HG02759 (cell line): ENCODE data around the gene TMEM43.

Experiments used
- ATAC-seq: cut with Tn5 transposase; IDR thresholded peaks from one replicate; pipeline ENCODE4 v1.9.1; 2021; ENCODE audit warnings: mild to moderate bottlenecking, moderate library complexity; ENCODE audit not compliant: unreplicated experiment

Gene TMEM43

DNA sequence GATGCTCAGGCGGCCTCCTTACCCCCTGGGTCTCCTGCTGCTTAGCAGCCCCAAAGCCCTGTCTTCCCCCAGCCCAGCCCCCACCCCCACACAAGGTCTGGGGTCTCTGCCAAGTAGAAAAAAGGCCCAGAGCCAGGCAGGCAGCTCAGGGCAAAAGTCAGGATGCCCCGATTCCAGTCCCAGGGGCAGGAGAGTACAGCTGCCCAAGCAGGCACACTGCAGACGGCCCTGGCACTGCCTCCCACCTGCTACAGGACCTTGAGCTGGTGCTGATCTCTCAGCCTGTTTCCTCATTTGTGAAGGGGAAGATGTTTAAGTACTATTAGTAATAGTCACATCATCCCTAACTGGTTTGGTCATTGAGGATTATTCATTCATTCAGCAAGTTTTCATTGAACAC, 12.6 kb downstream of the TMEM43 start:
- ATAC-seq = no peak

- no peak for ATAC-seq
Measured at GRCh38 chr3:14138109-14138877, 13.4 kb downstream of the TMEM43 start.

GRCh38 chr3:14138878-14139655, 14.2 kb downstream of the TMEM43 start:
- ATAC-seq = no peak

DNA sequence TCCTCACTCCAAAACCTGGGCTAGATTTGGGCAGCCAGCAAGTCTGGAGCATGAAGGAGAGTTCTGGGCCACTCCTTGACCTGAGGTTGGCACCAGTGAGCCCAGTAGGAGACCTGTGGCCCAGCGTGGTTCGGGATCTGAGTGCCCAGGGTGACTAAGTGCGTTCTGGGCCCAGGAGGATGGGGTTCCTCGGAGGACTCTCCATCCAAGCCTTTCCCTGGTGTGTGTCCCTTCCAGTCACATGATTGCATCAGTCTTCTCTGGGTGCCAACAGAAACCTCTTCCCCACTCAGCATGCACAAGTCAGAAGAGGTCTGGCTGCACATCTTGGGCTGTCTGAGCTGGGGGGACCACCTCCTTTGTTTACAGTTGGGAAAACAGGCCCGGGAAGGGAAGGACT, 14.9 kb downstream of the TMEM43 start:
- no peak for ATAC-seq

DNA sequence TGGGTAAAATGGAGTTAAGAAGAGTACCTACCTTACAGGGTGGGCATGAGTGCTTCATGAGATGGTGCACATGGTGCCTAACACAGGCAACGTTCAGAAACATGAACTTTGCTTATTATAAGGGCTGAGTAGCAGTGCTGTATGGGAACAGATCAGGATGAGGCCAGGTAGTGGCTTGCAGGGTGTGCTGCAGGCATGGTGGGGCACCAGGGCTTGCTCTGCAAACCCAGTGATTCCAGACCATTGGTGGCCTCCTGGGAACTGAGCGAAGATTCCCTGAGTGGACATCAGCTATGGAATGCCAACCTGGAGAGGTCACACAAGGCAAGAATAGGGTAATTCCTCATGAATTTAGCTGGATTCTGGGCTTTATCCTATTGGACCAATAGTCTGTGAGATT, 15.8 kb downstream of the TMEM43 start:
- no peak for ATAC-seq

DNA sequence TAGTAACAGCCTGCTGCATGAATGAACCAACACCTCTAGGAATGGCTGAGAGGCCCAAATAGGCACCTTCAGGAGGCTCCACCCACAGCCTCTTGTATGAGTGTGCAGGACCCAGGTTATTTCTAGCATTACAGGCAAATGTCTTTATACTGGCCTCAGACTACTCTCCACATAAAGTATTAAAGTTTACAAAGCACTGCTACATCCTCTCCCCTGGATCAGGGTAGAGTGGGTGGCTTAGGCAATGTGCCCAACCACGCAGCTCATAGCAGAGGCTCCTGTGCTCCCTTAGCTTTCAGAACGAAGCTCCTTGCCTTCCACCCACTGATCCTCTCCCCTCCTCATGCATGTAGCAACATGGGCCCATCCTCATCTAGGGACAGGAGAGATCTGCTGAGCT, 16.3 kb downstream of the TMEM43 start:
- ATAC-seq = no peak

- no peak for ATAC-seq
Measured at GRCh38 chr3:14141602-14142341, 16.9 kb downstream of the TMEM43 start.

DNA sequence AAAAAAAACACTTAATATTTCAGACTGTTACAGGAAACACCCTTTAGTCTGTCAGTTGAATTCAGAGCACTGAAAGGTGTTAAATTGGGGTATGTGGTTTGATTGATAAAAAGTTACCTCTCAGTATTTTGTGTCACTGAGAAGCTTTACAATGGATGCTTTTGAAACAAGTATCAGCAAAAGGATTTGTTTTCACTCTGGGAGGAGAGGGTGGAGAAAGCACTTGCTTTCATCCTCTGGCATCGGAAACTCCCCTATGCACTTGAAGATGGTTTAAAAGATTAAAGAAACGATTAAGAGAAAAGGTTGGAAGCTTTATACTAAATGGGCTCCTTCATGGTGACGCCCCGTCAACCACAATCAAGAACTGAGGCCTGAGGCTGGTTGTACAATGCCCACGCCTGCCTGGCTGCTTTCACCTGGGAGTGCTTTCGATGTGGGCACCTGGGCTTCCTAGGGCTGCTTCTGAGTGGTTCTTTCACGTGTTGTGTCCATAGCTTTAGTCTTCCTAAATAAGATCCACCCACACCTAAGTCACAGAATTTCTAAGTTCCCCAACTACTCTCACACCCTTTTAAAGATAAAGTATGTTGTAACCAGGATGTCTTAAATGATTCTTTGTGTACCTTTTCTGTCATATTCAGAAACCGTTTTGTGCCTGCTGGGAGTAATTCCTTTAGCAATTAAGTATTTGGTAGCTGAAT, 17.9 kb downstream of the TMEM43 start:
- no peak for ATAC-seq

- no peak for ATAC-seq
Measured at GRCh38 chr3:14143271-14144225, 18.7 kb downstream of the TMEM43 start.

DNA sequence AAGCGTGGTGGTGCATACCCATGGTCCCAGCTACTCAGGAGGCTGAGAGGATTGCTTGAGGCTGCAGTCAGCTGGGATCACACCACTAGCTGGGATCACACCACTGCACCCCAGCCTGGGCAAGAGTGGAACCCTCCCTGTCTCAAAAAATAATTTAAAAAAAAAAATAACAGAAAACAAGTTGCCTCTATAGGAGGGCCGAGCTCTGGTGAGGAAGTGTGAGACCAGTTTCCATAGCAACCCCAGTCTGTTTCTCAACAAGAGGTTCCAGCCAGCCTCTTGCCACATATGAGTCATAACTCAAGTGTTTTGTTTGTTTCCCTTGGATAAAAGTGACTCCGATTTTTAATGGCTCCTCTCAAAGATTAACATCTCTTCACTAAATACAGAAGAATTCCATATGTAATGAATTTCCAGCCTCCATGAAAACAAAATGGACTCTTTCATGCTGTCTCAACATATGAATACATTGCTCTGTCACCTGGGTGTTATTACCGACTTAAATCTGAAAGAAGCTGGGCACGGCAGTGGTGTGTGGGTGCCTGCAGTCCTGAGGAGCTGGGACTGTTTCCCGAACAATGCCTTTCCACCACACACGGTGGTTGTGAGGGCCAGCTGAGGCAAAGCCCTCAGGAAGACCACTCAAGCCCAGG, 19.7 kb downstream of the TMEM43 start:
- peak; percentile 92 for ATAC-seq

GRCh38 chr3:14145236-14145635, 20.4 kb downstream of the TMEM43 start:
- ATAC-seq = no peak

GRCh38 chr3:14145670-14146380, 21.0 kb downstream of the TMEM43 start:
- no peak for ATAC-seq

DNA sequence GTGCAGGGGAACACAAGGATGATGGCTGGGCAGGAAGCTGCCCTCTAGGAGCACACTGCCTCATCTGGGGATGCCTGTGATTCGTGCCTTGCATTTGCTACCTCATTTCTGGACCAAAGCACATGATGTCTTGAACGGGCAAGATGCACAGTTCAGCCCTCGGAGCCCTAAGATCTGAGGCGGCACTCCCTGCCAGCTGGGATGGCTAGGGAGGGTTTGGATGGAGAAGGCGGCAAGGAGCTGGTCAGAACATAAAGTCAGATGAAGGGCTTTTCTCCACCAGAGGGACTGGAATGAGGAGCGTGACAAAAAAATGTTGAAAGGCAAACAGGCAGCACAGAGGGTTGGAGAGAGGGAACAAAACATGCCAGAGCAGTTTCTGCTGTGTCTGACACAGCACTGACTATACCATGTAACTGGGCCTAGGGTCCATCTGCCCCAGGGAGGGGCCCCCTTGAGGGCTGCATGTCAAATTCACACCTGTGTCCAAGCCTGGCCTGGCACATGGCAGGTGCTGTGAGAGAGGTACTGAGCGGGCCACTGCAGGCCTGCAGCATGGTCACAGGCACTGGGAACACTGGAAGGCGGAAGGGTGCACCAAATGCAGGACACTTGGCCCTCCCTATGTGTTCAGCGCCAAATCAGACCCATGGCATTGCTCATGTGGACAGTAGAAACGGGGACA, 21.7 kb downstream of the TMEM43 start:
- ATAC-seq = no peak

- no peak for ATAC-seq
Measured at GRCh38 chr3:14147066-14147435, 22.2 kb downstream of the TMEM43 start.

- no peak for ATAC-seq
Measured at GRCh38 chr3:14147617-14148016, 22.8 kb downstream of the TMEM43 start.

- no peak for ATAC-seq
Measured at GRCh38 chr3:14148041-14148985, 23.5 kb downstream of the TMEM43 start.

- no peak for ATAC-seq
Measured at GRCh38 chr3:14150078-14150477, 25.2 kb downstream of the TMEM43 start.
